HG02885 (cell line): Measurements from ENCODE around the gene ERP44.
"Not testable (repeated sequence)": the region's sequence is repeated elsewhere in the genome, so short reads cannot be mapped to it uniquely, and the experiment has no call there.

Source experiments
- ATAC-seq: cut with Tn5 transposase; IDR thresholded peaks from one replicate; pipeline ENCODE4 v1.9.1; 2021; ENCODE audit warnings: mild to moderate bottlenecking; ENCODE audit not compliant: unreplicated experiment, poor library complexity

ERP44 gene

DNA sequence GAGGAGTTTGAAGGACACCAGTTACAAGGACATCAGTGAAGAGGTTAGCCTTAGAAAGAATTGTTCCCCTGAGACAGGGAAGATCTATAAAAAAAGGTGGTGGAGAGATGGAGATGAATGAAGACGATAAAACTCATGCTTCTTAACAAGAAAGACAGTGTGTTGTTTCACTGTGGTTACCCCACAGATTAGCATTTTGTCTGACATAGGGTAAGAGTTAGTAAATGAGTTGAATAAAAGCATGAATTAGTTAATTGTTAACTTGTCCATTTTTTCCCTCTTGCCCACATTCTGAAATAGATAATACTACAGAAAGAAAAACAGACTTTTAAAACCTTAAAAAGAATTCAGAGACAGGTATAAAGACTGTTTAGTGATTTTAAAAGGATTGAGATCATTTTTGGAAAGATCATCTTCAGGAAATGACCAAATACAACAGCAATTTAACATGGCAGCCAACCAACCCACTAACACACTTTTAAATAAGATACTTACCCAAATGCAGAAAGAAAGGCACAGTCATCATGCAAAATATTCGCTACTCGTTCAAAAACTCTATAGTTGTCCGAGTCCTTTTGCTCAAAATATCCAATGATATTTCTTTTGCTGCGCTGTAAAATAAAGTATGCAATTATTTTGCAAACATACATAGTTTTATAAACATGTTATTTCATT, 78.5 kb downstream of the ERP44 start:
- no peak for ATAC-seq

DNA sequence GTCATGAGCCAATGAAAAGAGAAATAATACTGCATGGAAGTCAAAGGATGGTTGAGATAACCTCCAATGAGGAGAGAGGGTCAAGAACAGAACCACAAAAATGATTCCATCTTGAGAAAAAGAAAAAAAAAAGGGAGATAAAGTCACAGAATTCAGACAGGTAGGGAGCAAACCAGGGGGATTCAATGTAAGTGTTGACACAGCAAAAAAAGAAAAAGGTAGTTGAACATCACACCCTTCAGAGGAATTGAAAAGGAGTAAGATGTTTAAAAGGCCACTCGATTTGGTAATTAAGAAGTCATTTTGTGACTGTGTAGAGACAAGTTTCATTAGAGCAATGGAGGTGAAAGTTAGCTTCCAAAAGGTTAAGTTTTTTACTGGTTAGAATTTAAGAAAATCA, 79.3 kb downstream of the ERP44 start:
- ATAC-seq = no peak

GRCh38 chr9:100014846-100015245, 84.0 kb downstream of the ERP44 start:
- no peak for ATAC-seq

DNA sequence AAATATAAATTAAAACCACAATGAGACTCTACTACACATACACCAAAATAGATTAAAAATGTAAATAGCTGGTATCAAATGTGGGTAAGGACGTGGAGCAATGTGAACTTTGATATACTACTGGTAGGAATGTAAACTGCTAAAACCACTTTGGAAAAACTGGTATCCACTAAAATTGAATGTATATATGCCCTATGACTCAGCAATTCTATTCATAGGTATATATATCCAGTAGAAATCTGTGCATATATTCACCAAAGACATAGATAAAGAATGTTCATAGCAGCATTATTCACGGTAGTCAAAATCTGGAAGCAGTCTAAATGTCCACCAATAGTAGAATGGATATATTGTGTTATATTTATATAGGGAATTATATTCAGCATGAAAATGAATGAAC, 85.2 kb downstream of the ERP44 start:
- no peak for ATAC-seq

GRCh38 chr9:100012279-100012678, 86.5 kb downstream of the ERP44 start:
- no peak for ATAC-seq

DNA sequence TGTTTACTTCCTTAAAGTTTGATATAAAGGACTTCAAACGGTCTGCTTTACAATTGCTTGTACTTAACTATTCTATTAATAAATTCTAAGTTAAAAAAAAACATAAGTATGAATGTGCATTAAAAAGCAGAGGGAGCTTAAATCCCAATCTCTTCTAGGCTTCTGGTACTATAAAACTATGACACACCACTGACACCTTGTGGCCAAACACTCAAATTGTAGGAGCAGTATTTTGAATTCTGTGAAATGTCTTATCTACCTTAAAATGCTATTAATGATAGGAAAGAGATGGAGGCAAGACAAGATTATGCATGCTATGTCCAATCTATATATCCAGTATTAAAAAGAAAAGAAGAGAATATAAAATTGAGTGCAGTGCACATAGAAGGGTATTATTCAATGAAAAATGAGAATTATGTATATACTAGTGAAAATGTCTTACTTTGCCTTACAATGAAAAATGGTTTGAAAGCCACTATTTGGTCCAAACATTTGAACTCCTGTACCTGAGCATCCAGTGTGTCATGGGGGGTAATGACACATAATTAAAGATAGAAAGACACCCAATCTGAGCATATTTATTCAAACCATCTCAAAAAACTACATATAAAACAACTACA, 87.6 kb downstream of the ERP44 start:
- ATAC-seq = no peak

DNA sequence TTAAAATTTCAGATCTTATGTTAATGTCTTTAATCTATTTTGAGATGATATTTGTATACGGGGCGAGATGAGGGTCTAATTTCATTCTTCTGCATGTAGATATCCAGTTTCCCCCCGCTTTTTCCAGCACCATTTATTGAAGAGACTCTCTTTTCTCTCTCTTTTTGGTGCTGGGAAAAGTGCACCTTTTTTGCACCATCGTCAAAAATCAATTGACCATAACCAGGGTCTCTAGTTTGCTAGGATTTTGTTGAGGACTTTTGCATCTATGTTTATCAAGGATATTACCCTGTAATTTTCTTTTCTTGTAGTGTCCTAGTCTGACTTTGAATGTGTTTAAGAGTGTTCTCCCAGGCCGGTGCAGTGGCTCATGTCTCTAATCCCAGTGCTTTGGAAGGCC, 99.0 kb downstream of the ERP44 start:
- ATAC-seq = no peak

DNA sequence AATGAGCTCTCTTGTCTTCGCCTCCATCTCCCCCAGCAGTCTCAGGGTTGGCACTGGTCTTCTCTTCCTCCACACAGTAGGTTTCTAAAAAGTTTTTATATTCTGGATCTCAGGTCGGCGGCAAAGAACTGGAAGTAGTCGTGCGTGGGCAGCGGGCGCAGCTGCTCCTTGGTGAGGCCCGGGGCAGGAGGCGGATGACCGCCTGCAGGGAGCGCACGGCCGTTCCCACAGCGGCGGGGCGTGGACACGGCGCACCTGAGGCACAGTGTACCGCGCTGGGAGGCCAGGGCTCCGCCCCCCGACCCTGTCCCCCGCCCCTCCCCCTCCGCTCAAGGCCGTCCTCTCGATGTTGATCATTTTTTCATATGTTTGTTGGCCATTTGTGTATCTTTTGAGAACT, 99.9 kb downstream of the ERP44 start:
- no peak for ATAC-seq

DNA sequence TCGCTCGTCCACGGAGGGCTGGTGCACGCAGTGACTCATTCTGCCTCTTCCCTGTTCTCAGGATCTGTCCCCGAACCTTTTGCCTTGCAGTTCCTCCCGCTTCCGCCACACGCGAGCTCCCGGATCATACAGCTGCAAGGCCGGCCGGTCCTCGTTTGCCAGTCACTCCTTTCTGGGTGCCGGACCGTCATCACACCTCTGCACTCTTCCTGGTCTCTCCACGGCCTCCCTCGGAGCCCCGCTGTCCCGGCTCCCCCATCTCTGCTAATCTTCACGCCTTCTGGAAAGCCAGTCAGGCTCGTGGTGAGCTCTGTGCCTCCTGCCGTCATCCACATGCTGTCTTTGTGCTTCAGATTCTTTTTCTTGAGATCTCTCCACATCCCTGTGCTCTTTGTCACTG, 100.5 kb downstream of the ERP44 start:
- no peak for ATAC-seq

- not testable (repeated sequence) for ATAC-seq
These were observed 108.3 kb downstream of the ERP44 start for GRCh38 chr9:99990508-99990907.

GRCh38 chr9:99986642-99987041, 112.2 kb downstream of the ERP44 start:
- ATAC-seq = no peak

- no peak for ATAC-seq
These were observed 118.2 kb downstream of the ERP44 start for GRCh38 chr9:99980598-99980997.

GRCh38 chr9:99978221-99978620, 120.6 kb downstream of the ERP44 start:
- no peak for ATAC-seq

GRCh38 chr9:99977033-99977792, 121.6 kb downstream of the ERP44 start:
- no peak for ATAC-seq

DNA sequence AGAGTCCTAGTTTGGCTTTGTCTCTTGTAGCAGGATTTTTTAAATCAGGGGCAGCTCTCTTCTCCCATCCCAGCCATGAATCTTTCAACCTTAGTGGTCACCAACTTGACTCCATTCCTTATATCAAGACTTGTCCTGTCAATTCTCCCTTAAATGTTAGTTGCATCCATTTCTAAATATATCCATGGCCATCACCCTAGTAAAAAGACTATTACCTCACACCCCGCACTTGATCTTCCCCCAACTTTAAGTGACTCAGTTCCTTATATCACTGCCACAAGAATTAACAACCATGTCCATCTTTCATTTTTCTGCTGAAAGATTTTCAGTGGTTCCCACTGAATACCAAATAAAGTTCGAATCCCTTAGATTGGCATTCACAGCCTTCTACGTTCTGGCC, 125.3 kb downstream of the ERP44 start:
- no peak for ATAC-seq

DNA sequence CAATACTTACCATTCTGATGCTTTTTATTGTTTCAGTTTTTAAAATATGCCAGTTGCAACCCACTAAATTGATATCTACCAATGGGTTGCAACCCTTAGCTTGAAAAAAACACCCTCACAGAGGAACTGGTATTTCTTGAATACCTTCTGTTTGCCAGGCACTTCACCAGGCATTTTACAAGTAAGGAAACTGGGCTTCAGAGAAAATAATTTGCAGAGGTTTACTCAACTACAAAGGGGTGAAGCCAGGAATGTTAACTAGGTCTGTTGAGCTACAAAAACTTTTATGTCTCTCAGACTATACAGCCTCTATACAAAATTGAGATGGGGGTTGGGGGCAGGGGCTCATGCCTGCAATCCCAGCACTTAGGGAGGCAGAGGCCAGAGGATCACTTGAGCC, 127.4 kb downstream of the ERP44 start:
- no peak for ATAC-seq

DNA sequence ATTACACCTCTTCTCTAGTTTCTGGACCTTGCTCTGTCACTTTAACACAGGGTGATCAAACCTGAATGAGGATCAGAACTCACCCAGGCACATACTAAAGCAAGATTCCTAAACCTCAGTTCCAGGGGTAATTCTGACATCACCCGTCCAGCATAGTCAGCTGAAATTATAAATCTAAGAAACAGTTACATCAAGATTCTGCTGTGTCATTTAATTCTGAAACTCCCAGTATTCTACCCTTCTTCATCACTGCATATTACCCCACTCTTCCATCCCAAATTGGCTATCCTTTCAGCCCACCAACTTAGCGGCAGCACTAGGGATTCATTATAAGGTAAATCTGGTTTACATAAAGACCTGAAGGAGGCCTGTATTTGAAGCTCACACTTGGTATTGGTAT, 128.3 kb downstream of the ERP44 start:
- no peak for ATAC-seq

DNA sequence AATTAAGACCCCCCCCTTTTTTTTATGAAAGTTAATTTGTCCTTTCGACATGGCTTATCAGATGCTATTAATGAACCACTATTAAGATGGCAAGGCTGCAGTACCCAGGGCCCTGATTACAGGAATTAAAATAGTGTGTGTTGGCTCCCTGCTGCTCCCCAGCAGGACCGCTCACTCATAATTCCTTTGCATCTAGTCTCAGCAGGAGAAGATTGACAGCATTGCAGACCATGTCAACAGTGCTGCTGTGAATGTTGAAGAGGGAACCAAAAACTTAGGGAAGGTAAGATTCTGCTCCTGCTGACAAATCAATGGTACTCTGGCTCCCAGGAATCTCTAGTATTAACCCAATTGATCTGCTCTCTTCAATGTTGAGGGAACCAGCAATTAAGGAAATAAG, 131.3 kb downstream of the ERP44 start:
- no peak for ATAC-seq

- ATAC-seq = no peak
These were observed 132.1 kb downstream of the ERP44 start for GRCh38 chr9:99966716-99967115.

DNA sequence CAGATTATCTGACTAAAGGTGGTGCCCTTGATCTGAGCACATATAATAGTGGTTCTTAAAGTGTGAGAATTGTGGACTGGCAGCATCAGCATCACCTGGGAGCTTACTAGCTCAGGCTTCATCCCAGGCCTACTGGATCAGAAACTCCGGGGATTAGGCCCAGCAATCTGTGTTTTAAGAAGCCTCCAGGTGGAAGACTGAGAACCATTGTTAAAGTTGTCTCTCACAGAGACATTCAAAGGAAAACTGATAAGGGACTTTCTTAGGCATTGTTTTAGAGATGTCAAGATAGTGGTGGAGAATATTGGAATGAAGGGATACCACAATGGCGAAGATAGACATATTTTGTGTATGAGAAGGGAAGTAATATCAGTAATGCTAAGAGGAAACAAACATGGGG, 132.8 kb downstream of the ERP44 start:
- no peak for ATAC-seq

GRCh38 chr9:99964336-99964735, 134.5 kb downstream of the ERP44 start:
- ATAC-seq = no peak
